ENCODE measurements around the gene OR2H1.

GRCh38 chr6:29451471-29452193 is 5.3 kb upstream of the OR2H1 start:
- TF ChIP-seq TARDBP (IDR thresholded peaks at IDR 0.05), result no peak
- TF ChIP-seq EZH2 (IDR thresholded peaks at IDR 0.05; ENCODE audit: borderline replicate concordance, low read depth, low read length), result no peak
- no peak for TF ChIP-seq PHF20 (IDR thresholded peaks at IDR 0.05; ENCODE audit: partially characterized antibody)
- TF ChIP-seq TAF1 (IDR thresholded peaks at IDR 0.05; ENCODE audit: control insufficient read depth, extremely low read depth, insufficient read depth, low read length, severe bottlenecking), result no peak
- TF ChIP-seq CREB3 (tag; conservative IDR thresholded peaks at IDR 0.05; ENCODE audit: low read depth), result no peak
- TF ChIP-seq HDAC2 (IDR thresholded peaks at IDR 0.05), result no peak
- TF ChIP-seq FOXP4 (CRISPR knock-in tag; IDR thresholded peaks at IDR 0.05; ENCODE audit: borderline replicate concordance), result no peak
- no peak for TF ChIP-seq POLR2A (conservative IDR thresholded peaks at IDR 0.05)
- TF ChIP-seq BCLAF1 (IDR thresholded peaks at IDR 0.05; ENCODE audit: borderline replicate concordance in 1 of 2, control insufficient read depth in 1 of 2, low read depth in 2 of 2, low read length in 1 of 2), result no peak
- no peak for TF ChIP-seq ZZZ3 (IDR thresholded peaks at IDR 0.05)
- TF ChIP-seq ZNF311 (CRISPR knock-in tag; IDR thresholded peaks at IDR 0.05), result no peak
- TF ChIP-seq SIN3A (IDR thresholded peaks at IDR 0.05; ENCODE audit: borderline replicate concordance in 2 of 2, control insufficient read depth in 1 of 2, low read depth in 2 of 2, low read length in 2 of 2), result no peak
